Liver (tissue), 9 donors: Measurements from ENCODE around the gene DDX39B. TPM values are rescaled to one million over a fixed set of nuclear protein-coding genes. Genes with fewer than 3 reads are reported as not detected.

ENCODE experiments used
- DNase-seq: peaks from one replicate; pipeline ENCODE4 v3.0.0-alpha.2; 2017; ENCODE audit warnings: low spot score
- H3K27ac ChIP-seq, 2 donors: one replicate each; pipeline ENCODE4 v1.7.0; 2013; ENCODE audit warnings: inconsistent platforms in 2 of 2, low read length in 2 of 2, control low read depth in 1 of 2, low read depth in 1 of 2, mild to moderate bottlenecking in 1 of 2
- H3K27me3 ChIP-seq, 4 donors: one replicate each; pipeline versions ENCODE4 v1.6.1 to v1.7.0; 2013; ENCODE audit warnings: low read length in 3 of 4, inconsistent platforms in 1 of 4, mild to moderate bottlenecking in 1 of 4, moderate library complexity in 1 of 4; ENCODE audit not compliant: control insufficient read depth in 4 of 4, insufficient read depth in 4 of 4
- H3K36me3 ChIP-seq, 4 donors: one replicate each; pipeline versions ENCODE4 v1.6.1 to v1.7.0; 2013; ENCODE audit warnings: low read length in 3 of 4, mild to moderate bottlenecking in 3 of 4, low read depth in 1 of 4, moderate library complexity in 1 of 4; ENCODE audit not compliant: control insufficient read depth in 4 of 4, insufficient read depth in 3 of 4
- H3K4me1 ChIP-seq, 4 donors: one replicate each; pipeline versions ENCODE4 v1.6.1 to v1.7.0; 2013; ENCODE audit warnings: low read length in 3 of 4, mild to moderate bottlenecking in 3 of 4, moderate library complexity in 1 of 4; ENCODE audit not compliant: control insufficient read depth in 4 of 4, insufficient read depth in 4 of 4
- H3K4me3 ChIP-seq, 3 donors: one replicate each; pipeline versions ENCODE4 v1.6.1 to v1.7.0; 2013; ENCODE audit warnings: low read length in 3 of 3, control low read depth in 1 of 3, low read depth in 1 of 3, mild to moderate bottlenecking in 1 of 3
- H3K9ac ChIP-seq, 2 donors: one replicate each; pipeline ENCODE4 v1.7.0; 2013; ENCODE audit warnings: low read length in 2 of 2, mild to moderate bottlenecking in 2 of 2, moderate library complexity in 2 of 2, control low read depth in 1 of 2, low read depth in 1 of 2
- H3K9me3 ChIP-seq, 4 donors: one replicate each; pipeline versions ENCODE4 v1.6.1 to v1.7.0; 2013; ENCODE audit warnings: low read length in 3 of 4; ENCODE audit not compliant: control insufficient read depth in 4 of 4
- ATF3 ChIP-seq: IDR thresholded peaks from 2 replicates; pipeline ENCODE4 v1.6.1; 2016; ENCODE audit warnings: antibody characterized with exemption
- CTCF ChIP-seq: fragments of 150-350 bp; IDR thresholded peaks from 2 replicates; pipeline ENCODE4 v1.5.1; 2017; ENCODE audit warnings: improper control_type of control experiment, low read depth, low read length; ENCODE audit not compliant: missing input control
- EGR1 ChIP-seq, 2 donors: IDR thresholded peaks; 2 replicates each; pipeline ENCODE4 v1.6.1; 2016 to 2018; ENCODE audit warnings: antibody characterized with exemption in 2 of 2, low read depth in 2 of 2
- FOXA1 ChIP-seq: IDR thresholded peaks from 2 replicates; pipeline ENCODE4 v1.6.1; 2016; ENCODE audit warnings: antibody characterized with exemption
- FOXA2 ChIP-seq: IDR thresholded peaks from 2 replicates; pipeline ENCODE4 v1.6.1; 2016; ENCODE audit warnings: antibody characterized with exemption
- GABPA ChIP-seq, 2 donors: IDR thresholded peaks in 1 of 2; conservative IDR thresholded peaks in 1 of 2; 2 replicates each; pipeline ENCODE4 v1.6.1; 2016; ENCODE audit warnings: antibody characterized with exemption in 2 of 2, mild to moderate bottlenecking in 1 of 2, moderate library complexity in 1 of 2
- HNF4A ChIP-seq, 2 donors: conservative IDR thresholded peaks; 2 replicates each; pipeline ENCODE4 v1.6.1; 2016; ENCODE audit warnings: antibody characterized with exemption in 2 of 2, mild to moderate bottlenecking in 2 of 2
- HNF4G ChIP-seq: IDR thresholded peaks from 2 replicates; pipeline ENCODE4 v1.6.1; 2016; ENCODE audit warnings: antibody characterized with exemption
- JUND ChIP-seq, 2 donors: IDR thresholded peaks; 2 replicates each; pipeline ENCODE4 v1.6.1; 2016; ENCODE audit warnings: antibody characterized with exemption in 2 of 2
- MAX ChIP-seq: IDR thresholded peaks from 2 replicates; pipeline ENCODE4 v1.6.1; 2016; ENCODE audit warnings: antibody characterized with exemption
- NR2F2 ChIP-seq: IDR thresholded peaks from 2 replicates; pipeline ENCODE4 v1.6.1; 2016; ENCODE audit warnings: antibody characterized with exemption
- RXRA ChIP-seq, 2 donors: IDR thresholded peaks; 2 replicates each; pipeline ENCODE4 v1.6.1; 2017 to 2018; ENCODE audit warnings: antibody characterized with exemption in 2 of 2, mild to moderate bottlenecking in 1 of 2
- SP1 ChIP-seq: IDR thresholded peaks from 2 replicates; pipeline ENCODE4 v1.6.1; 2018; ENCODE audit warnings: antibody characterized with exemption, mild to moderate bottlenecking
- TAF1 ChIP-seq: conservative IDR thresholded peaks from 2 replicates; pipeline ENCODE4 v1.6.1; 2016; ENCODE audit warnings: antibody characterized with exemption, mild to moderate bottlenecking
- YY1 ChIP-seq: IDR thresholded peaks from 2 replicates; pipeline ENCODE4 v1.6.1; 2016; ENCODE audit warnings: antibody characterized with exemption, mild to moderate bottlenecking
- ZBTB33 ChIP-seq: IDR thresholded peaks from 2 replicates; pipeline ENCODE4 v1.6.1; 2016; ENCODE audit warnings: antibody characterized with exemption
- WGBS: extraction: QIAGEN DNeasy Blood & Tissue Kit; methylation state at CpG from one replicate; pipeline ENCODE4 v1.1.7; 2013; 5-methylcytosine and 5-hydroxymethylcytosine counted together
- polyA plus RNA-seq, 2 donors: library from polyadenylated mRNA; stranded (reverse) in 1 of 2; unstranded in 1 of 2; fragments of 200-250 nt in 1 of 2; fragments of >200 nt in 1 of 2; fragmentation: Nextera tagmentation in 1 of 2; extraction: Ambion mirVana in 1 of 2; gene quantifications; one replicate each; pipeline versions ENCODE4 v1.2.1 to v1.2.3, GENCODE V29; 2013 to 2015
- total RNA-seq, 2 donors: library from RNA; depleted of rRNA; stranded (reverse); fragments of >200 nt; gene quantifications; one replicate each; pipeline ENCODE4 v1.2.3, GENCODE V29; 2014
- donor health status: healthy.
- donor health status: healthy.
- donor health status: healthy.
- donor health status: healthy.
- donor health status: healthy.

Gene DDX39B
- total and polyA plus RNA-seq, 4 donors: 75.0 to 254 (median 135) TPM

- H3K9ac ChIP-seq: no peak overlapping the region
- H3K36me3 ChIP-seq: no peaks in the 10 kb centered on the region
- peak; percentile 11 for TF ChIP-seq CTCF
- TF ChIP-seq ATF3: no peak
- no peak for TF ChIP-seq FOXA2
- WGBS: 63% methylated on average over 2 of the region's 2 CpGs
- H3K4me1 ChIP-seq: peaks cover 0 to 12% (median 6%) of the 10 kb centered on the region in 4 donors
- no peaks in the 10 kb centered on the region for H3K27me3 ChIP-seq
- no peak for DNase-seq
- peak overlapping the region in 1 of 2 donors; percentile 48 for H3K27ac ChIP-seq
- H3K4me3 ChIP-seq: no peak overlapping the region
- no peaks in the 10 kb centered on the region for H3K9me3 ChIP-seq
Measured at GRCh38 chr6:31585491-31585890, 43.7 kb upstream of the DDX39B start.

DNA sequence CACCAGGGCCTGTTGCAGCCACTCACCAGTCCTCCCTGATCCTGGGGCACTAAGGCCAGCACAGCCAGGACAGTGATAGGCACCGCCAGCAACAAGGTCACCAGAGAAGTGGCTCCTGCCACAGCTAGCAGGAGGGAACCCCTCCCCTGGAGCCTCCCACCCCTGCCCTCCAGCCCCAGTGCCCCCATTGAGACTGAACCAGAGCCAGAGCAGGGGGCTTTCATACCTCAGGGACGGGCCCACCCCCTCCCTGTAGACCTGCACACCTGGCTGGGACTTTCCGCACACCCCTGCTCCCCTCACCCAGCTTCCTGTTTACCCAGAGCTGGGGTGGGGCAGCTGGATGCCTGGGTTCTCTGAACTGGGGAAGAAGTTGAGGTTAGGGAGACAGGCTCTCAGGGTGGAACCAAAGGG lies 40.4 kb upstream of the DDX39B start, which contains the start of gene LTB:
Gene LTB, minus strand, starts transcription at position 195 of the 414 bp plus-strand sequence. Its CDS starts 7 bp downstream, at position 188.
- peak within 1 kb of the TSS; percentile 63 to 73 for H3K27ac ChIP-seq
- 59% methylated on average over 3 of the region's 3 CpGs for WGBS
- no peak for DNase-seq
- H3K4me3 ChIP-seq: peak within 1 kb of the TSS; percentile 74 to 80 (median 78)
- peaks cover 0 to 16% (median 6%) of the 10 kb centered on the region in 4 donors for H3K4me1 ChIP-seq
- H3K9me3 ChIP-seq: no peaks in the 10 kb centered on the region
- TF ChIP-seq HNF4G (no peak), SP1 (no peak), JUND (IDR thresholded peaks at IDR 0.05) (no peak), CTCF (no peak), MAX (no peak), YY1 (no peak), TAF1 (no peak), GABPA (IDR thresholded peaks at IDR 0.05 in 1 of 2, conservative IDR thresholded peaks at IDR 0.05 in 1 of 2) (no peak), ZBTB33 (no peak), ATF3 (no peak), FOXA2 (no peak), EGR1 (IDR thresholded peaks at IDR 0.05; ENCODE audit: low read depth in 2 of 2) (no peak), FOXA1 (no peak), RXRA (IDR thresholded peaks at IDR 0.05) (no peak), NR2F2 (no peak), HNF4A (conservative IDR thresholded peaks at IDR 0.05) (no peak)
- no peaks in the 10 kb centered on the region for H3K27me3 ChIP-seq
- H3K9ac ChIP-seq: peak within 1 kb of the TSS; percentile 64 to 83
- no peaks in the 10 kb centered on the region for H3K36me3 ChIP-seq
